SU-DHL-6 (cell line): ENCODE results near the gene PAPOLB.

Experiments
- H2AFZ ChIP-seq: fragments of 200-600 bp; sonication (generic); 2 replicates; pipeline ENCODE4 v1.6.1; 2014; ENCODE audit warnings: low read depth, mild to moderate bottlenecking, moderate library complexity, mixed read lengths, antibody characterized with exemption, low read length; ENCODE audit not compliant: severe bottlenecking
- H3F3A ChIP-seq: fragments of 200-600 bp; shearing (Covaris generic); 2 replicates; pipeline ENCODE4 v1.6.0; 2016; ENCODE audit warnings: antibody characterized with exemption, mild to moderate bottlenecking; ENCODE audit not compliant: insufficient read depth
- H3K27ac ChIP-seq: fragments of 200-600 bp; sonication (generic); 2 replicates; pipeline ENCODE4 v1.5.1; 2016; ENCODE audit warnings: low read depth, mild to moderate bottlenecking, low read length, moderate library complexity, mixed read lengths
- H3K27me3 ChIP-seq: fragments of 200-600 bp; sonication (generic), shearing (Covaris generic); 2 replicates; pipeline ENCODE4 v1.6.0; 2014; ENCODE audit warnings: mild to moderate bottlenecking, low read length
- H3K36me3 ChIP-seq: fragments of 200-600 bp; sonication (generic); 2 replicates; pipeline ENCODE4 v1.6.1; 2014; ENCODE audit warnings: mild to moderate bottlenecking, low read length, mixed read lengths
- H3K4me2 ChIP-seq: fragments of 300-600, 200-600 bp; shearing (Covaris generic), sonication (generic); 2 replicates; pipeline ENCODE4 v1.6.0; 2014; ENCODE audit warnings: low read length, low read depth, mild to moderate bottlenecking; ENCODE audit not compliant: poor library complexity, severe bottlenecking
- H3K4me3 ChIP-seq: fragments of 200-600 bp; sonication (generic); 2 replicates; pipeline ENCODE4 v1.5.1; 2014; ENCODE audit warnings: antibody characterized with exemption, low read length, mild to moderate bottlenecking, mixed read lengths; ENCODE audit not compliant: insufficient read depth, poor library complexity, severe bottlenecking
- H3K79me2 ChIP-seq: fragments of 200-600 bp; sonication (generic); 2 replicates; pipeline ENCODE4 v1.6.1; 2014; ENCODE audit warnings: mild to moderate bottlenecking, low read length, moderate library complexity; ENCODE audit not compliant: insufficient read depth
- H3K9ac ChIP-seq: fragments of 200-600 bp; sonication (generic); 2 replicates; pipeline ENCODE4 v1.7.0; 2014; ENCODE audit warnings: mild to moderate bottlenecking, low read length
- H3K9me2 ChIP-seq: fragments of 200-600 bp; sonication (generic); replicated peaks from 2 replicates; pipeline ENCODE4 v1.6.1; 2014; ENCODE audit warnings: low read length; ENCODE audit not compliant: insufficient read depth
- H3K9me3 ChIP-seq: fragments of 200-600 bp; sonication (generic); 2 replicates; pipeline ENCODE4 v1.6.1; 2014; ENCODE audit warnings: low read length, mixed read lengths; ENCODE audit not compliant: insufficient read depth
- H4K20me1 ChIP-seq: fragments of 200-600 bp; sonication (generic); 2 replicates; pipeline ENCODE4 v1.6.1; 2014; ENCODE audit warnings: low read depth, mild to moderate bottlenecking, antibody characterized with exemption, low read length, moderate library complexity, mixed read lengths
- CTCF ChIP-seq: fragments of 200-600 bp; sonication (generic); IDR thresholded peaks from one replicate; pipeline ENCODE4 v1.5.1; 2017; ENCODE audit warnings: antibody characterized with exemption, mild to moderate bottlenecking, low read length, moderate library complexity; ENCODE audit not compliant: insufficient read depth, poor library complexity, severe bottlenecking
- EZH2phosphoT487 ChIP-seq: fragments of 200-600 bp; sonication (generic), shearing (Covaris generic); conservative IDR thresholded peaks from 2 replicates; pipeline ENCODE4 v1.6.1; 2018; ENCODE audit warnings: mild to moderate bottlenecking, antibody characterized with exemption, low read length, moderate library complexity, mixed read lengths

The PAPOLB gene

GRCh38 chr7:4880218-4880617 is 18.4 kb upstream of the PAPOLB start:
- Histone ChIP-seq H3K9me3 (no peaks in the 10 kb centered on the region), H3F3A (no peaks in the 10 kb centered on the region), H3K27me3 (no peaks in the 10 kb centered on the region), H2AFZ (no peak overlapping the region), H3K79me2 (no peaks in the 10 kb centered on the region), H3K4me3 (no peak overlapping the region), H3K4me2 (no peak overlapping the region), H3K9me2 (no peaks in the 10 kb centered on the region), H3K9ac (no peak overlapping the region), H3K36me3 (no peaks in the 10 kb centered on the region), H4K20me1 (no peaks in the 10 kb centered on the region), H3K27ac (no peak overlapping the region)
- TF ChIP-seq EZH2phosphoT487 (no peak), CTCF (no peak)

GRCh38 chr7:4879396-4880081 is 17.7 kb upstream of the PAPOLB start:
- H3K36me3 ChIP-seq: no peaks in the 10 kb centered on the region
- no peak for TF ChIP-seq CTCF
- no peak for TF ChIP-seq EZH2phosphoT487
- no peak overlapping the region for H3K4me2 ChIP-seq
- H3K9me2 ChIP-seq: no peaks in the 10 kb centered on the region
- H3K79me2 ChIP-seq: no peaks in the 10 kb centered on the region
- no peak overlapping the region for H2AFZ ChIP-seq
- no peaks in the 10 kb centered on the region for H3F3A ChIP-seq
- H3K27ac ChIP-seq: no peak overlapping the region
- no peaks in the 10 kb centered on the region for H3K9me3 ChIP-seq
- no peak overlapping the region for H3K9ac ChIP-seq
- H3K4me3 ChIP-seq: no peak overlapping the region
- no peaks in the 10 kb centered on the region for H4K20me1 ChIP-seq
- no peaks in the 10 kb centered on the region for H3K27me3 ChIP-seq

GRCh38 chr7:4878336-4879335 is 16.8 kb upstream of the PAPOLB start:
- Histone ChIP-seq H3F3A (no peaks in the 10 kb centered on the region), H2AFZ (no peak overlapping the region), H3K27me3 (no peaks in the 10 kb centered on the region), H3K79me2 (no peaks in the 10 kb centered on the region), H3K36me3 (no peaks in the 10 kb centered on the region), H3K9me3 (no peaks in the 10 kb centered on the region), H3K27ac (no peak overlapping the region), H3K9me2 (no peaks in the 10 kb centered on the region), H3K9ac (no peak overlapping the region), H4K20me1 (no peaks in the 10 kb centered on the region), H3K4me2 (no peak overlapping the region), H3K4me3 (no peak overlapping the region)
- TF ChIP-seq EZH2phosphoT487 (no peak), CTCF (no peak)
